Lower leg skin (tissue), 3 donors: ENCODE results near the gene CRELD2.

Experiments used
- POLR2A ChIP-seq, 2 donors: fragments of 450-650 bp; IDR thresholded peaks; one replicate each; pipeline ENCODE4 v1.6.1; 2016 to 2017; ENCODE audit warnings: antibody characterized with exemption in 2 of 2, mild to moderate bottlenecking in 1 of 2, moderate library complexity in 1 of 2
- TF ChIP-seq, protein P1 (sequence below), 3 donors: fragments of 450-650 bp; IDR thresholded peaks; one replicate each; pipeline ENCODE4 v1.5.1; 2016; ENCODE audit warnings: antibody characterized with exemption in 3 of 3, mild to moderate bottlenecking in 3 of 3, moderate library complexity in 2 of 3

- TF ChIP-seq, protein P1, sequence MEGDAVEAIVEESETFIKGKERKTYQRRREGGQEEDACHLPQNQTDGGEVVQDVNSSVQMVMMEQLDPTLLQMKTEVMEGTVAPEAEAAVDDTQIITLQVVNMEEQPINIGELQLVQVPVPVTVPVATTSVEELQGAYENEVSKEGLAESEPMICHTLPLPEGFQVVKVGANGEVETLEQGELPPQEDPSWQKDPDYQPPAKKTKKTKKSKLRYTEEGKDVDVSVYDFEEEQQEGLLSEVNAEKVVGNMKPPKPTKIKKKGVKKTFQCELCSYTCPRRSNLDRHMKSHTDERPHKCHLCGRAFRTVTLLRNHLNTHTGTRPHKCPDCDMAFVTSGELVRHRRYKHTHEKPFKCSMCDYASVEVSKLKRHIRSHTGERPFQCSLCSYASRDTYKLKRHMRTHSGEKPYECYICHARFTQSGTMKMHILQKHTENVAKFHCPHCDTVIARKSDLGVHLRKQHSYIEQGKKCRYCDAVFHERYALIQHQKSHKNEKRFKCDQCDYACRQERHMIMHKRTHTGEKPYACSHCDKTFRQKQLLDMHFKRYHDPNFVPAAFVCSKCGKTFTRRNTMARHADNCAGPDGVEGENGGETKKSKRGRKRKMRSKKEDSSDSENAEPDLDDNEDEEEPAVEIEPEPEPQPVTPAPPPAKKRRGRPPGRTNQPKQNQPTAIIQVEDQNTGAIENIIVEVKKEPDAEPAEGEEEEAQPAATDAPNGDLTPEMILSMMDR (IDR thresholded peaks at IDR 0.05): no peak
- no peak for TF ChIP-seq POLR2A (IDR thresholded peaks at IDR 0.05)
These were observed 46.1 kb upstream of the CRELD2 start for GRCh38 chr22:49872347-49872746.
